ENCODE measurements around the gene EXOC6B.
"Not testable (repeated sequence)": the region's sequence is repeated elsewhere in the genome, so short reads cannot be mapped to it uniquely, and the experiment has no call there.

EXOC6B gene

DNA sequence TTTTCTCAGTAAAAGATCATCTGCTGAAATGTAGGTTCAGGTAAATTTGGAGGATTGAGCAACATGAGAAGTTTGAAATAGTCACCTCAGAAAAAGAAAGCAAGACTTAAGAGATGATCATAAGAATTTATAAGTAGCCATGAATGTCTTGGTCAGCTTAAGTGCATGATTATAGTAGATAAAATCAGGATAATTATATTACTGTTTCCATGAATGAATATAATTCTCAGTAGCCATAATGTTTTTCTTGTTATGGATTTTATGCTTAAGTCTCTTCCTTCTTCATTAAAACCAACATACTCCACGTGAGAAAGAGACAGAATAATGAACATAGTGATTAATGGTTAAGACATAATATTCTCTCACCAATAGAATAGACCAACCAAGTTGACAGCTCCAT, 223.7 kb downstream of the EXOC6B start:
- no peak for DNase-seq (ENCODE audit: low read depth)
- TF ChIP-seq, protein P1, sequence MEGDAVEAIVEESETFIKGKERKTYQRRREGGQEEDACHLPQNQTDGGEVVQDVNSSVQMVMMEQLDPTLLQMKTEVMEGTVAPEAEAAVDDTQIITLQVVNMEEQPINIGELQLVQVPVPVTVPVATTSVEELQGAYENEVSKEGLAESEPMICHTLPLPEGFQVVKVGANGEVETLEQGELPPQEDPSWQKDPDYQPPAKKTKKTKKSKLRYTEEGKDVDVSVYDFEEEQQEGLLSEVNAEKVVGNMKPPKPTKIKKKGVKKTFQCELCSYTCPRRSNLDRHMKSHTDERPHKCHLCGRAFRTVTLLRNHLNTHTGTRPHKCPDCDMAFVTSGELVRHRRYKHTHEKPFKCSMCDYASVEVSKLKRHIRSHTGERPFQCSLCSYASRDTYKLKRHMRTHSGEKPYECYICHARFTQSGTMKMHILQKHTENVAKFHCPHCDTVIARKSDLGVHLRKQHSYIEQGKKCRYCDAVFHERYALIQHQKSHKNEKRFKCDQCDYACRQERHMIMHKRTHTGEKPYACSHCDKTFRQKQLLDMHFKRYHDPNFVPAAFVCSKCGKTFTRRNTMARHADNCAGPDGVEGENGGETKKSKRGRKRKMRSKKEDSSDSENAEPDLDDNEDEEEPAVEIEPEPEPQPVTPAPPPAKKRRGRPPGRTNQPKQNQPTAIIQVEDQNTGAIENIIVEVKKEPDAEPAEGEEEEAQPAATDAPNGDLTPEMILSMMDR (IDR thresholded peaks at IDR 0.05; ENCODE audit: insufficient read depth, low read depth, low read length, missing control alignments): no peak
- no peak overlapping the region for H3K4me3 ChIP-seq (ENCODE audit: low read depth, low read length)

DNA sequence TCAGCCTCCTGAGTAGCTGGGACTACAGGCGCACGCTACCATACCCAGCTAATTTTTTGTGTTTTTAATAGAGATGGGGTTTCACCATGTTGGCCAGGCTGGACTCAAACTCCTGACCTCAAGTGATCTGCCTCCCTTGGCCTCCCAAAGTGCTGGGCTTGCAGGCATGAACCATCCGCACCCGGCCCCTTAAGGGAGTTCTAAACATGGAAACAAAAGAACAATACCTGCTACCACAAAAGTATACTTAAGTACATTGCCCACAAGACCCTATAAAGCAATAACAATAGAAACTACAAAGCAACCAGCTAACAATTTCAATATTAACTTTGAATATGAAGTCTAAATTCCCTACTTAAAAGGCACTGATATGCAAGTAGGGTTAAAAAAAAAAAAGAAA, 242.0 kb downstream of the EXOC6B start:
- DNase-seq (ENCODE audit: low read depth); H3K4me3 ChIP-seq (ENCODE audit: low read depth, low read length): not testable (repeated sequence)

DNA sequence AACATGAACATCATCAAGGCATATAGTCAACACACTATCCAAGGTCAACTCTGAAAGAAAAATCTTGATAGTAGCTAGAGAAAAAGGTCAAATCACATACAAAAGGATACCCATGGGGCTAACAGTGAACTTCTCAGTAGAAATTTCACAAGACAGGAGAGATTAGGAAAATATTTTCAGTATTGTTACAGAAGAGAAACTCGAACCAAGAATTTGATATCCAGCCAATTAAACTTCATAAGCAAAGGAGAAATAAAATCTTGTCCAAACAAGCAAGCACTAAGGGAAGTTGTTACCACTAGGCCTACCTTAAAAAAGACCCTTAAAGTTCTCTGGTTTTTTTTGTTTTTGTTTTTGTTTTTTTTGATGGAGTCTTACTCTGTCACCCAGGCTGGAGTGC, 242.5 kb downstream of the EXOC6B start:
- TF ChIP-seq, protein P1 (IDR thresholded peaks at IDR 0.05; ENCODE audit: insufficient read depth, low read depth, low read length, missing control alignments): no peak
- DNase-seq (ENCODE audit: low read depth): no peak
- no peak overlapping the region for H3K4me3 ChIP-seq (ENCODE audit: low read depth, low read length)

DNA sequence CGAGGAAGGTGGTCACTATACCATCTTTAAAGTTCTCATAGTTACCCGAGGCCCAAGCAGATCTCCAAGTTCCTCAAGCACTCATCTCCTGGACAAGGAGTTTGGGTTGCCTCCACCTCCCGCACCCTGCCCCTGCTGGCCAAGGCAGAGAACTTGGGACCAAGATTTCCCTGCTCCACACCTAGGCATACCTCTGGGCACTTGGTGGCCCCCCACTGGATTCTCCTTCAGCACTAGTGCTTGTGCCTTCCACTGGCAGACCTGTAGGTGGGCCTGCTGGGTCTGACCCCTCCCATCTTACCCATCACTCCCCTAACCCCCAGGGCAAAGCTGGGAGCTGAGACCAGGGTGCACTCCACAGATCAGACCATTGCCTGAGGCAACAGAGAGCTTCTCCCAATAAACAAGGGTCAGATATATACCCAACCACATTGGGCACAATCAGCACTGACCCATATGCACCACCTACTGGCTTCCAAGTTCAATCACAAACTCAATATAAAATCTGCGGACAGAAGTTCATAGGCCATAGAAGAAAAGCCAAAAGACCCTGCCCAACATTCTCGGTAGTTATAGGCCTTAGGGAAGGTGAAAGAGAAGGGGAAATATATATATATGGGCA, 244.2 kb downstream of the EXOC6B start:
- H3K4me3 ChIP-seq (ENCODE audit: low read depth, low read length): no peak overlapping the region
- DNase-seq (ENCODE audit: low read depth): no peak
- TF ChIP-seq, protein P1 (IDR thresholded peaks at IDR 0.05; ENCODE audit: insufficient read depth, low read depth, low read length, missing control alignments): no peak

DNA sequence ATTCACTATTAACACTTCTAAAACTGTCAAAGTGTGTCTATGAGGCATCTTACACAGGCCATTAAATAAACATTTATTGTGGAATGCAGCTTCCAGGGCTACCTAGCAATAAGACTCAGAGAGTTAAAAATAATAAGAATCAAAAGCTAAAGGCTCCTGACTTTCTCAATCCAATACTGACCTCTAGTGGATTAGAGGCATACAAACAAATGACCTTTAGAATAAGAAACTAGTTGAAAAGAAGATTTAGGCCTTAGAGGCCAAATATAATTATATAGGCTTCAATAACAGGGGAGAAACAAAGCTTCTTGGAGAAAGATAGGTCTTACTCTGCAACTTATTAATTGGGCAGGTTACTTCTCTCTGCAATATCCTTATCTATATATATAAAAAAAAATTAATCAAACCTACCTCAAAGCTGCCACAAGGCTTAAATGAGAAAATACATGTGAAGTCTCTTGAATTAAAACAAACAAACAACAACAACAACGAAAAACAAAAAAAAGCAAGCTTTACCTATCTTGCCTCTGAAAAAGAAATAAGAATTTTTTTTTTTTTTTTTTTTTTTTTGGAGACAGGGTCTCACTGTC, 246.1 kb downstream of the EXOC6B start:
- DNase-seq (ENCODE audit: low read depth): peak; percentile 24
- H3K4me3 ChIP-seq (ENCODE audit: low read depth, low read length): no peak overlapping the region
- TF ChIP-seq, protein P1 (IDR thresholded peaks at IDR 0.05; ENCODE audit: insufficient read depth, low read depth, low read length, missing control alignments): peak; percentile 51

GRCh38 chr2:72576861-72577260, 249.0 kb downstream of the EXOC6B start:
- DNase-seq (ENCODE audit: low read depth): no peak
- no peak overlapping the region for H3K4me3 ChIP-seq (ENCODE audit: low read depth, low read length)
- TF ChIP-seq, protein P1 (IDR thresholded peaks at IDR 0.05; ENCODE audit: insufficient read depth, low read depth, low read length, missing control alignments): no peak

DNA sequence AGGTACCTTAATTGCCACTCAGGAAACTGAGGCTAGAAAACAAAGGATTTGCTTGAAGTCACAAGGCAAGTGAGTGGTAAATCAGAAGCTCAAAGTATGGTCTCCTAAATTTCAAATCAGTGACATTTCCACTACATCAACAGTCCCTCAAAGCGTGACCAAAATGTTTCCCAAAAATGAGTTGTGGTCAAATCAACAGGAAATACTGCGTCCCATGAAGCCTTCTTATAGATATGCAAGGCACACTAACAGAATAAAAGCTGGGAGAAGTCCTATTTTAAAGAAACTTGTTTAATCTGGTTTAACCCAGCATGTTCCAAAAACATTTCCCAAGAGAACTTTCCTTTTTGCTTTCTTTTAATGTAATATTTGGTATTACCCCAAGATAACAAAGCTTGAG, 249.4 kb downstream of the EXOC6B start:
- H3K4me3 ChIP-seq (ENCODE audit: low read depth, low read length): no peak overlapping the region
- DNase-seq (ENCODE audit: low read depth): no peak

More for the DNA sequence above, 249.4 kb downstream of the EXOC6B start:
- TF ChIP-seq, protein P1 (IDR thresholded peaks at IDR 0.05; ENCODE audit: insufficient read depth, low read depth, low read length, missing control alignments): no peak
